ENCODE data around the gene CROT.
"Not testable (repeated sequence)": the region's sequence is repeated elsewhere in the genome, so short reads cannot be mapped to it uniquely, and the experiment has no call there.

The CROT gene, protein sequence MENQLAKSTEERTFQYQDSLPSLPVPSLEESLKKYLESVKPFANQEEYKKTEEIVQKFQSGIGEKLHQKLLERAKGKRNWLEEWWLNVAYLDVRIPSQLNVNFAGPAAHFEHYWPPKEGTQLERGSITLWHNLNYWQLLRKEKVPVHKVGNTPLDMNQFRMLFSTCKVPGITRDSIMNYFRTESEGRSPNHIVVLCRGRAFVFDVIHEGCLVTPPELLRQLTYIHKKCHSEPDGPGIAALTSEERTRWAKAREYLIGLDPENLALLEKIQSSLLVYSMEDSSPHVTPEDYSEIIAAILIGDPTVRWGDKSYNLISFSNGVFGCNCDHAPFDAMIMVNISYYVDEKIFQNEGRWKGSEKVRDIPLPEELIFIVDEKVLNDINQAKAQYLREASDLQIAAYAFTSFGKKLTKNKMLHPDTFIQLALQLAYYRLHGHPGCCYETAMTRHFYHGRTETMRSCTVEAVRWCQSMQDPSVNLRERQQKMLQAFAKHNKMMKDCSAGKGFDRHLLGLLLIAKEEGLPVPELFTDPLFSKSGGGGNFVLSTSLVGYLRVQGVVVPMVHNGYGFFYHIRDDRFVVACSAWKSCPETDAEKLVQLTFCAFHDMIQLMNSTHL

DNA sequence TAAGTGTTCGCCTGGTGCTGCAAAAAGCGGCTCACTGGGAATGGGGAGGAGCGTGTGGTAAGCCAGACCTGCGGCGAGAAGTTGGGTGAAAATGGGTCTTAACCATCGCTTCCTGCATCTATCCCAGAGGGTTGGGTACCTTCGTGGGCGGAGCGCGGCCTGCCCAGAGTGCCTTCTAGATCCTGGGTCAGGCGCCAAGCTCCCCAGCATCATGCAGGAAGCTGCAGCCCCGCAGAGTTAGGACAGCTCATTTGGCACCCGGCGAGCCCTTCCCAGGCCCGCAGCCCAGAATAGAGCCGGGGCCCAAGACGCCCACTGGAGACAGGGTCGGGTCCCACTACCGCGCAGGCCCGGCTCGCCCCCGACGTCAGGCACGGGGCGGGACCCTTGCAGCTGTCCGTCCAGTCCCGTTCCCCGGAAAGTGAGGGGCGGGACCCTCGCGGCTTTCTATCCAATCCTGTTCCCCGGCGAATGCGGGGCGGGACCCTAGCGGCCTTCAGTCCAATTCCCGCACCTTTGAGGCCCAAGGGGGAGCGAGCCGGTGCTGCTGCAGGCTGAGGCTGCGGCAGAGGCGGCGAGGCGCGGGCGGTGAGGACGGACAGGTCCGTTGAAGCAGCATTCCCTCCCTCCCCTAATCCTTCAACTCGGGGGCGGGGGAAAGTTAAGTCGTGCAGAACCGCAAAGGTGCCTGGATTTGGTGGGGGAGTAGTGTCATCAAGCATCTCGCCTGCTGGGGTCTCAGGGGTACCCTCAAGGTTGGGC lies at the start of gene CROT:
TSS of gene CROT (plus strand) at position 499 of the 762 bp plus-strand sequence. CDS start 3,405 bp downstream, outside the sequence.
- peak; percentile 92 for DNase-seq

DNA sequence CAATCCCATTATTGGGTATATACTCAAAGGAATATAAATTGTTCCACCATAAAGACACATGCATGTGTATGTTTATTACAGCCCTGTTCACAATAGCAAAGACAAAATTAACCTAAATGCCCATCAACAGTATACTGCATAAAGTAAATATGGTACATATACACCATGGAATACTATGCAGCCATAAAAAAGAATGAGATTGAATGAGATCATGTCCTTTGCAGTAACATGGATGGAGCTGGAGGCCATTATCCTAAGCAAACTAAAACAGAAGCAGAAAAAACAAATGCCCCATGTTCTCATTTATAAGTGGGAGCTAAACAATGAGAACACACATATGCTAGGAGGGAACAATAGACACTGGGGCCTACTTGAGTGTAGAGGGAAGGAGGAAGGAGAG lies 44.7 kb upstream of the CROT start:
- no peak for DNase-seq

DNA sequence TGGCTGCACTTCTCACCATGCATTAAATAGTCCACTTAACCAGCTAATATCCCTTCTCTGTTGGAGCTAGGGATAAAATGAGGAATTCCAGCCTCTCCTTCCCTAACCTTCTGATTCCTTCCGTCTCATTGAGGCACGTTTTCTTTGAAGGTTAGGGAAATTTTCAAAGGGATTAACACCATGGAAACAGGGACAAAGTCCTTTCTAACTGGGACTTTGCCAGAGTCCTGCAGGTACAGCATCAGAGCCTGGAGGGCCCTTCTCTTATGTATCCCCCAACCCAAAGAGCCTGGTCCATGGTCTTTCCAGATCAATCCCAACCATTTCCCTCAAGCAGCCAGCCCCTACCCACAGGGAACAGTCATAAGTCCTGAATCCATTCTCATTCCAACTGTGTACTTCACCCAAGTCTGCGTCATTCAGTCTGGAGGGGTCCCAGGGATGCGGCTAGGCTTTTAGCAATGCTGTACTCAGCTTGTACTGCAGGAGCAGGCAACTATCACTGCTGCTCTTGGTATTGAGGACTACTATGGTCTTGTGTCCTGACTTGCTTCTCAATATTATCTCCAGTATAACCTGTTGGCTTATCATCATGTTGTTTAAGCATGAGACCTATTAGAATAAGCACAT lies 34.6 kb upstream of the CROT start:
- no peak for DNase-seq

DNA sequence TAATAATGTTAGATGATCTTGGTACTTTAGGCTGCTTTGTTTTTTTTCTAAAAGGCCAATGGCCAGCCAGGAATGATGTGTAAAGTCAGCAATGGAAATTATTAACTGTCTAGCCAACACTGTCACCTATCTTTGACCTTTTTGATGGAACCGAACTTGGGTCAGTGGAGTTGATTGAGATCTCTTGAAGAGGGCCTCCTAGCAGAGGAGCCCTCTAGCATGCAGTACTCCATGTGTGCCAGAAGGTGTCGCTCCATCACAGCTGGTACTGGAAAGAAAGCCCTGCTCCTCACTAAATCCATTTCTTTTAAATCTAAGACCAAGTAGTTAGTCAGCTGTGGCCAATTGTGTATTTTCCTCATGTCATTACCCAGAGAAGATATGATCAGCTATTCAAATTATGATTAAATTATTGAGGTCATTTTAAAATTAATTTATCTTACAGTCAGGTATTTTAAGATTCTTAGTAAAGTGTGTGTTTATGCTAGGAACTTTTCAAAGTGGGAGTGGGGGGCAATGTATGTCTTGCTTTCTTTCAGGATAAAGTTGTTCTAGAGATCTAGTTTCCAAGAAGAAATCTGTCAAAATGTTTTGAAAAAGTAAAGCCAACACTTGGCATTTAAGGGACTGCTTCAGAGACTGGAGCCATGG lies 33.1 kb upstream of the CROT start:
- DNase-seq = peak; percentile 40

DNA sequence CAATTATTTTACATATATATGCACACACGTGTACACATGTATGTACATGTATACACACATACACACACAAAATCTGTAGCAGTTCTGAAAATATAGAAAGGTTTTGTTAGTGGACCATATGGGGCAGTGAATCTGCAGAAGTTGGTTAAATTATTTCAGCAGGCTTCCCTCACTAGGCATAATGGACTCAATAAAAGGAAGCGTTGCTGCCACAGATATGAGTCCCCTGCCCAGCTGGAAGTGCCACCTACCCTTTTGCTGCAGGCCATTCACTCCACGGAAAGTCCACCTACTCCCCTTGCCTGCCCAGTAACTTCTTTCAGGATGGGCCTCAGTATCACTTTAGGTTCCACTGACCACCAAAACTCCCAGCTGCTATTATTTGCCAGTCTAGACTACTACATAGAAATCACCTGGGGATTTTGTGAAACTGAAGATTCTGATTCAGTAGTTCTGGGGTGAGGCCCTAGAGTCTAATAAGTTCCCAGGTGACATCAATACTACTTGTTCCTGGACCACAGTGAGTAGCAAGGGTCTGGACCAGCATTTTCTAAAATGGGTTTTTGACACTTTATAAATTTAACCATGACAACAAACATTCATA lies 29.3 kb upstream of the CROT start:
- DNase-seq = no peak

DNA sequence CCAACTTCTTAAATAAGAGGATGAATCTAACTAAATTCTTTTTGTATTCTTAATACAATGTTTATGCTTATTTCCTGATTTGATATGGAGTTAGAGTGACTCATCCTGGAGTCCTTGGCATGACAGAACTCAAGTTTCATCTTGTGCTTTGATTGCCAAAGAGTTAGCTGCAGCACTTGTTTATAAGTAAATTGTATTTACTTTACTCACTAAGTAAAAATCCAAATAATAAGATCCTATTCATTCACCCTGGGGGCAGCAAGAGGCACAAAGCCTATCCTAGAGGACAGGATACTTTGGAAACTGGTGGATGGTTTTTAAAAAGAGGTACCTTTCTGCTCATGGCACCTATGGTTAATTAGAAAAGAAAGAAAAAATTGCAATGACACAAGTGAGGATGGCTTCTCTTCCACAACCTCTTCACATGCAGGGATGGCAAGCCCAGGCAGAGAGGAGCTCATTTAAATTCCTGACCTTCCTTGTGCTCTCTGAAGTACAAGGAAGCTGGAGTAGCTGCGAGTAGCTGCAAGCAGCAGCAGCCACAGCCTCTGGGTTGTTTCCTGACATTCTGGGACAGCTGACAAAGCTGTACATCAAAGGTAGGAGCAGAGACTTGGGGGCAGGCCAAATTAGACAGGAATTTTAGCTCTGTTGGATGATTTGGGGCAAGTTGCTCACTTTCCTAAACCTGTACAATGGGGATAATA lies 28.5 kb upstream of the CROT start:
- DNase-seq = peak; percentile 1

DNA sequence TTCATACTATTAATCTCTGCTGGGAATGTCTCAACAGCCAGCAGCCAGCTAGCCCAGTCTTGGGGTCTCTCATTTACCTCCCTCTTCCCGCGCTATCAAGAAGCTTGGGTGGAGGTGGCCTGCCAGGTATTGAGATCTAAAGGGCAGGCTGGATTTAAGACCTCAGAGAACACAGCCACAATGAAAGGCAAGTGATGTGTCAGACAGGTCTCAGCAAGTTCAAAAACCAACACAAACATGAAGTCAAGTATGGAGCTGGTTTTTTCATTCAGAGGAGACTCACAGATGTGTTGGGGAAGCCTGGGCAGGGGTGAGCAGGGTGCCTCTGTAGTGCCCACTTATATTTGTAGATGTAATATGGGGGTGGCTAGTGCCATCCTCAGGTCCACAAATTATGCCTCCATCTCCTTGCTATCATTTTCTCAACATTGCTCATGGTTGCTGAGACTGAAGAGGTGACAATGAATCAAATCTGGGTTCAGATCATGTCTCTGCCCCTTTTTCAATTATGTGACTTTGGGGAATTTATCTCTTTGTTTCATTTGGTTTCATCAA lies 27.7 kb upstream of the CROT start:
- no peak for DNase-seq

DNA sequence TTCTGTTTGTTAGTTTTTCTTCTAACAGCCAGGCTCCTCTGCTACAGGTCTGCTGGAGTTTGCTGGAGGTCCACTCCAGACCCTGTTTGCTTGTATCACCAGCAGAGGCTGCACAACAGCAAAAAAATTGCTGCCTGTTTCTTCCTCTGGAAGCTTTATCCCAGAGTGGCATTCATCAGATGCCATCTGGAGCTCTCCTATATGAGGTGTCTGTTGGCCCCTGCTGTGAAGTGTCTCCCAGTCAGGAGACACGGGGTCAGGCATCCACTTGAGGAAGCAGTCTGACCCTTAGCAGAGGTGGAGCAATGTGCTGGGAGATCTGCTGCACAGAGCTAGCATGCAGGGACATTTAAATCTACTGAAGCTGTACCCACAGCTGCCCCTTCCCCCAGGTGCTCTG lies 26.7 kb upstream of the CROT start:
- DNase-seq = no peak

DNA sequence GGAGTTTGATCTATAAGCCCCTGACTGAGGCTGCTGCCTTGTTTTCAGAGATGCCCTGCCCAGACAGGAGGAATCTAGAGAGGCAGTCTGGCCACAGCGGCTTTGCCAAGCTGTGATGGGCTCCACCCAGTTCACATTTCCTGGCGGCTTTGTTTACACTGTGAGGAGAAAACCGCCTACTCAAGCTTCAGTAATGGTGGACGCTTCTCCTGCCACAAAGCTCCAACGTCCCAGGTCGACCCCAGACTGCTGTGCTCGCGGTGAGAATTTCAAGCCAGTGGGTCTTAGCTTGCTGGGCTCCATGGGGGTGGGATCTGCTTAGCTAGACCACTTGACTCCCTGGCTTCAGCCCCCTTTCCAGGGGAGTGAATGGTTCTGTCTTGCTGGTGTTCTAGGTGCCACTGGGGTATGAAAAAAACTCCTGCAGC lies 26.3 kb upstream of the CROT start:
- not testable (repeated sequence) for DNase-seq

DNA sequence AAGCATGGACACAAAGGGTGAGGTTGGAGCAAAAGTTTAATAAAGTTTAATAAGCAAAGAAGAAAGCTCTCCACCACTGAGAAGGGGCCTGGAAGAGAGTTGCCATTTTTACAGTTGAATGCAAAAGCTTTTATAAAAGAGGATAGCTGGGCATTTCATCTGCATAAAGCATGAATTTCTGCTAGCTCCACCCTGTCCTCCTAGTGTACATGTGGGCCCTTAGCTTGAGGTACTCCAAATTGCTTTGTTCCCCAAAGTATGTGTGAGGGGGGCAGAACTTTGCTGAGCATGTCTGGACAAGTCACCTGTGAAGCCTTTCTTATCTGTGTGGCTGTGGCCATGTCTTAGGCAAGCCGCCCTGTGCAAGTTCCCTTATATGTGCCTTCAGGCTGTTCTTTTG lies 22.6 kb upstream of the CROT start:
- DNase-seq = no peak

DNA sequence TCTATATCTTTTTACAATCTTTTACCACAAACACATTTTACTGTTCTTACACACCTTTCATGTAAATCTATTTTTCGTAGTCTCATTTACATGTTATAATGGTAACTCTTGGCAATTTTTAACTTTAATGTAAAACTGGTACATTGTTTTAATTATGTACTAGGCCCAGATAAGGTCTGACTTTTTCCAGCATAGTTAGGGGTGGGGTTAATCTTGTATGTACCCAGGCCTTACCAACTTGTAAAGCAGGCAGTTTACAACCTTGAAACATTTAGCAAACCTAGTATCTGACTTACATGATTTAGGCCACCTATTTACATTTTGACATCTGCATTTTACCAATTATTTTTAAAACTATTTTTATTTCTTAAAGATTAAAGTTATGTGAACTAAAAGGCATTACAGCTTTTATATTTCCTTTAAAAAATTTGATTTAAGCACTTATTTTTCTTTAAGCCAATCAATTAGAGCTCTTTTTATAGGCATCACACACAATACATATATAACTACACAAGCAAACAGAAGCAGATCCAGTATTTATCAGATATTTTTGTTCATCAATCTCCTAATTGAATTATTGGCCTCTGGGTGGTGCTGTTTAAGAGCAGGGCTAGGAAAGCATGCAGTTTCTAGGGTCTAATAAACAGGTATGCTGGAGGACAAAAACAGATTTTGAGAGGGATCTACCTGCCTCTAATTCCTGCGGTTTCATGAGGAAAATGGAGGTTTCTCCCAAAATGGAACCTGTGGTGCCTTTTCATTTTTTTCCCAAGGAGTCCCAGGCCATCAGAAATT lies 19.7 kb upstream of the CROT start:
- no peak for DNase-seq

DNA sequence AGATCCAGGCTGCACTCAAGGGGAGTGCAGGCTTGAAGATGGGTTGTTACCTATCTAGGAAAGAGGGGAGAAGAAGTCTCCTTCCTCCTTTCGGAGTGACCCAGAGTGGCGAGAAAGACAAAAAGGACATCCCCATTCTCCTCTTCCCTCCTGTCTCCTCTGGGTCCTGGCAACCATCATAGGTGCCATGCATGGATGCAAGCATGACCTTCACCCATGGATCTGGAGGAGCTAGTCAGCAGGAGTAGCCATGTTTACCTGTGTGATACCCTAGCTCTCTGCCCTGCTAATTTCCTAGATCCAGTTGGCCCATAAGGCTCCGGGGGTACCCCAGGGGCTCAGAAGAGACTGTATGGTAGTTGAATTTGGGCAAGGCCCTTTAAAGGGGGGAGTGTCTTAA lies 17.2 kb upstream of the CROT start:
- DNase-seq = no peak

DNA sequence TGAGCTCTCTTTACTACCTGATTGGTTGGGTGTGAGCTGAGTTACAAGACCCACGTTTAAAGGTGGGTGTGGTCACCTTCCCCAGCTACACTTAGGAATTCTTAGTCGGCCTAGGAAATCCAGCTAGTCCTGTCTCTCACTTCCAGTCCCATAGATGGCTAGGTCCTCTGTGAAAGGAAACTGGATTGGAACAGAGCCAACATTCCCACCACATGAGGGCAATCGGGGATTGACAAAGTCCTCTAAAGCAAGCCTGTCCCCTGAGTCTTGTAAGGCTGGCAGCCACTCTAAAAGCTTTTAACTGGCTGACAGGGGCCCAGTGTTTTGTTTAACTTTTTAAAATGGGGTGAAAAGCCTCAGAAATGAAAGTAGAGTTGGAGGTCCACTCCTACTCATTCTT lies 15.1 kb upstream of the CROT start:
- DNase-seq = no peak

DNA sequence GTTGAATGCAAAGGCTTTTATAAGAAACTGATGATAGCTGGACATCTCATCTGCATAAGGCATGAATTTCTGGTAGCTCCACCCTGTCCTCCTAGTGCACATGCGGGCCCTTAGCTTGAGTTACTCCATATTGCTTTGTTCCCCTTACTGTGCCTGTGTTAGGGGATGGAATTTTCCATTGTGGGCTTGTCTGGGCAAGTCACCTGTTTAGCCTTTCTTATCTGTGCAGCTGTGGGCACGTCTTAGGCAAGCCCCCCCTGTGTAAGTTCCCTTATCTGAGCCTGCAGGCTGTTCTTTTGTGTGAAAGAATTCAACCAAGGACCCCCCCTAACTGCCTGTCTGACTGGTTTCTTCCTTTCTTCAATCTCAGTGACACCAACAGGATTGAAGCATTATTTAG lies 14.5 kb upstream of the CROT start:
- DNase-seq = no peak

DNA sequence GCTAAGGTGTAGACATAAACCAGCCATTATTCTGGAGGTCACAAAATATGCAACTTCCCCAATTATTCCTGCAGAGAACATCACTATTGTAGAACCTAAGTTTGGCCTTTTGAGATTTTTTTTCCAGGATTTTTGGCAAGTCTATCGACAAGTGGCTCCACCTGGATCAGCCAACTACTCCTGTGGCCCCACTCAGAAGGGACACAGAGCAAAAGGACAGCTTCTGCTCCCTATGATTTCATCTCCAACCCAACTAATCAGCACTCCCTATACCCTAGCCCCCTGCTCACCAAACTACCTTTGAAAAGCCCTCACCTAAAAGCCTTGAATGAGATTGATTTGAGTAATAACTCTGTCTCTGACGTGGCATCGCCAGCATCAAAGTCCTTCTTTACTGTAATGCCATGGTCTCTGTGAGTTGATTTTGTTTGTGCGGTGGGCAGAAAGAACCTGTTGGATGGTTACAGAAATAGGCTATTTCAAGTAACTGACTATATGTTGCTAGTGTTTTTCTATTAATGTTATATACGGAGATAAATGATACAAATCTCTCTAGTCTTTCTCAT lies 13.7 kb upstream of the CROT start:
- no peak for DNase-seq

DNA sequence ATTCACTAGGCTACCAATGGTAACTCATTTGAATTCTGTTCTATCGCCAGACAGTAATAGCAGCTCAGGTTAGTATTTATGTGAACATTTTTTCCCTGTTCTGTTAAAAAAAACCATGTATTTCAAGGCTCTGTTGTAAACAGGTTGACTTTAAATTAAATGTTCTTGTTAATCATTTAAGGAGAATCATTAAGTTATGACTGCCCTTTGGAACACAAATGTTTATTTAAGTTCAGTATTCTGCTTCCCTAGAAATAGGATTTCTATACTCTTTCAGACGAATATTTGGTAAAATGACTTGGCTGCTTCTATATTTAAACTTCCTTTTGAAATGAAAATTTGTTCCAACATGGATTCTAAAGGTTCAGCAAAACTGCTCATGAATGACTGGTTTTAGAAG lies 13.1 kb upstream of the CROT start:
- no peak for DNase-seq

DNA sequence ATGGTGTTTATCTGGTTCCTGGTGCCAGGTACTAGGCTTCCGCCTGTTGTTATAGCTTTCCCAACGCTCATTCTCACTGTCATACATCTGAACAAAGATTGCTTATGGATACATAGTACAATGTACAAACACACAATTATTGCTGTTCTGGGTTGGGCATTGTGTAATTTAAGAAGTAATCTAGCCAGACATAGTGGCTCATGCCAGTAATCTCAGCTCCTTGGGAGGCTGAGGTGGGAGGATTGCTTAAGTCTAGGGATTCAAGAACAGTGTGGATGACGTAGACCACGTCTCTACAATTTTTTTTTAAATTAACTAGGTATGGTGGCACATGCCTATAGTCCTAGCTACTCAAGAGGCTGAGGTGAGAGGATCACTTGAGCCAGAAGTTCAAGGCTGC lies 9.3 kb upstream of the CROT start:
- no peak for DNase-seq

DNA sequence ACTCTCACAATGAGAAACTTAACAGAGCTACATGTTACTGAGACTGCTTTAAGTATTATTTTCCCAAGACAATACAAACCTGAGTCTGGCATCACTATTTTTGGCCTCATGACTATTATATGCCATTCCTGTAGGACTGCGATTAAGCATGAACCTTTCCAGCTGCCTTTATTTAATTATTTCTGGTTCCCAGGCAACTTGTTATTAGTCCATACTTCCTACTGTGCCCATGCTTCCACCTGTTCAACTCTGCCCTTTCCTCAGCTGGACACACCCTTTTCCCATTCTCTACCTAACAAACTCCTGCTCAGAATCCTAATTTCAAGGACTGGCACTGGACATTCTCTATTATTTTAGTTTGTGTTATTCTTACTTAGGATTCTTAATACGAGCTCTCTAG lies 8.1 kb upstream of the CROT start:
- DNase-seq = no peak

DNA sequence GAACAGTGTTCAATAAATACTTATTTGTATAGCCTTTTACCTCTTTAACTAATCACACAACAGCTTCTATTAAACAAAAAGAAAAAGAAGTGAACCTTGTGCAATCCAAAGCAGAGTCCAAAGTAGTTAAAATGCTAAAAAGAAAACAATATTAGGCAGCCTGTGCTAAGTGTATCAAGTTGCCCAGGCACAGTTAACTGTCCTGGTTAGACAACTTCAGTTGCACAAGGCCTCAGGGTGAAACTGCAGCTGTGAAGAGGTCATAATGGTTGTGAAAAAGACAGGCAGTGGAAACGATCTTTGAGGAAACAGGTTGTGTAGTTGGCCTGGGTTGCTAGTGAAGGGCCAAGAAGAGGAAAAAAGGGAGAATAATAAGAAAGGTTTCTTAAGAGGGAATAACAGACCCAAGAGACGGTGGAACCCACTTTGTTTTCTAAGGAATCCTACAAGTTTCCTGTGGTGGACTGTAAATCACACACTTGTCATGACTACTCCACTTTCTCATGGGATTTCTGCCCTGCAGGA lies 6.0 kb upstream of the CROT start:
- DNase-seq = no peak

DNA sequence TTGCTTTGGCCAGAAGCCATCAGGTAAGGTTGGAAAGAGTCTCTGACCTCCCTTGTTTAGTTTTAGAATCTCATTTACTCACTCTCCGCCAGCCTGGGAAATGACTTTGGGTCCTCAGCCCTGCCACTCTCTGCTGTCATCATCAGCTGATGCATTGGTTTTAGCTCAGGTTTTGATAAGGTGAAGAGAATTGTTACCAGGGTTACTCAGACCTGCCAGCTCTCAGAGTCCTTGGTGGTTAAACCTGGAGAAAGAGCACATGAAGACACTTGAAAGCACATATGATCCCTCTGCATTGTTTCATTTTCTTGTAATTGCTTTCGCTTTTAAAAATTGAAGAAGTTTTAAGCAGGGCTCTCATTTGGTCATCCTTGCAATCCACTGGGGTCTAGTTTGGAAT lies 4.0 kb upstream of the CROT start:
- DNase-seq = no peak
